GM21737 (cell line): ENCODE data around the gene ZNF107.
"Not testable (repeated sequence)": the region's sequence is repeated elsewhere in the genome, so short reads cannot be mapped to it uniquely, and the experiment has no call there.

Experiments used
- ATAC-seq: cut with Tn5 transposase; IDR thresholded peaks from one replicate; pipeline ENCODE4 v1.9.1; 2021; ENCODE audit warnings: mild to moderate bottlenecking, moderate library complexity; ENCODE audit not compliant: unreplicated experiment

ZNF107 gene

GRCh38 chr7:64729089-64729848, 63.3 kb downstream of the ZNF107 start:
- no peak for ATAC-seq

DNA sequence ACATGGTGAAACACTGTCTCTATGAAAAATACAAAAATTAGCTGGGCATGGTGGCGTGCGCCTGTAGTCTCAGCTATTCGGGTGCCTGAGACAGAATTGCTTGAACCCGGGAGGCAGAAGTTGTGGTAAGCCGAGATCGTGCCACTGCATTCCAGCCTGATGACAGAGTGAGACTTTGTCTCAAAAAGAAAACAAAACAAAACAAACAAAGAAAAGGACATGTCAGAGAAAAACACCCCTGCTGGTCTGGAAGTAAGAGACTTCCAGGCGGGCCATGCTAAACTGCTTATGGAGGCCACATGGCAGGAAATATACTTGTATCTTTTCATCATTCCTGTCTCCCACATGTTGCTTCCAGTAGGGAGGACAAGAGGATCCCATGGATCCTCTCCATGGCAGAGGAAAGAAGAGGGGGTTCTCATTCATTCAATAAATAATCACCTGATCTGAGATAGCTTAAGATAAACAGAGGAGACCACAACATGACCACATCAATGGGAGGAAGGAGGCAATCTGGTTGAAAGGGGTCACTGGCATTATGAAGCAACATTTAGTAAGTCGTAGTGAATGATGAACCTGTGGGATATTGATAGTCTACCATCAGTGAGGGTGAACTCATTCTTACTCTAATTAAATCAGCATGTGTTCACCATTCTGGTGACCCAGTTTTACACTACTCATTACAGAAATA, 67.8 kb downstream of the ZNF107 start:
- no peak for ATAC-seq

DNA sequence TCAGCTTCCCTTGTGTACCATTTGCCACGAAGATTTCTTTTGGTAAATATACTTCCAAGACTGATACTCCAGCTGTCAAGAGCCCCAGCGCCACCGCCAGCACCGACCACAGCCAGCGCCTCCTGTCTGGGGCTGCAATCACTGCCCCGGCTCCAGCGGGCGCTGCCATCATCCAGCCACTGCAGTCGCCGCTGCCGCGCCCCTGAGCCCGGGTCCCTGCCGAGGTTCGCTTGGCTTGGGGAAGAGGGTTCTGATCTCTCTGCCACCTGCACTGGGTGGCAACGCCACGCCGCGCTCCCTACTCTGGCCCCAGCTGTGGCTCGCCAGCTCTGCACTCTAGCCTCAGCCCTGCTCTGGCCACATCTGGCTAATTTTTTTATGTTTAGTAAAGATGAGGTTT, 70.6 kb downstream of the ZNF107 start:
- ATAC-seq, result no peak

- ATAC-seq, result not testable (repeated sequence)
Observed at GRCh38 chr7:64738403-64738802, 72.5 kb downstream of the ZNF107 start.

GRCh38 chr7:64738953-64739352, 73.0 kb downstream of the ZNF107 start:
- ATAC-seq, result not testable (repeated sequence)

- ATAC-seq, result no peak
Observed at GRCh38 chr7:64744680-64745079, 78.7 kb downstream of the ZNF107 start.

GRCh38 chr7:64747802-64748201, 81.9 kb downstream of the ZNF107 start:
- ATAC-seq, result no peak

GRCh38 chr7:64753032-64753431, 87.1 kb downstream of the ZNF107 start:
- no peak for ATAC-seq

DNA sequence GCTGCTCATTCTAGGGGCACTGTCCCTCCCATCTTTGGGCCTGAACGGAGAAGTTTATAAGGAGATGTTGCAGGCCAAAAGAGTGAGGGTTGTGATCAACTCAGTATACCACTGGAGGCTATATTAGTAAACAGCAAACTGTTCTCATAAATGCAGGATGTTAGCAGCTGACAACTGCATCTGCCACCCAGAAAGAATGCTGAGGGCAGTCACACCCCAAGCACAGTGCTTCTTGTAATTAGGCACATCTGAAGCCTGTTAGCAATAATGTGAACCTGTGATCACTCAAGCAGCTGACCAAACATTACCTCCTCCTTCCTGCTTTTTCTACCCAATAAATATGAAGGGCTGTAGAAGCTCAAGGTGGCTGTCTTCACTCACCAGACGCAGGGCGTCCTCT, 89.9 kb downstream of the ZNF107 start:
- no peak for ATAC-seq

DNA sequence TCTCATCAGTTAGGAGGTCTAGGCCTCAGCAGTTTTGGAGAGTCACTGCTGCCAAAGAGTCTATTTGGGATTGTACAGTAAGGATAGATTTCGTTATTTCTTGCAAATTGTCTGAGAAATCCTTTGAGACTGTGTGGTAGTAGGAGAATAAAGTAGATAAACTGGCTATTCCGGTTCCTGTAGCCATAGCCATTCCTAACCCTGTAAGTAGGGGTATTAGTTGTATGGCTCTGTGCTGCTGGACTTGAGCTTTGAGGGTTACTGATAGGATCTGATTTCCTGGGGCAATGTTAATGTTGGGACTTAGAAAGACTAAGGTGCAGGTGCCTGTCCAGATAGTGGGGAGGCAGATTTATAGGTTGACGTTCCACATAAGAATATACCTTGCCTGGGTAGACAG, 92.2 kb downstream of the ZNF107 start:
- ATAC-seq, result no peak
